ENCODE results near the gene PIP4K2A. TPM values are rescaled to one million over a fixed set of nuclear protein-coding genes. Genes with fewer than 3 reads are reported as not detected.

Gene PIP4K2A
- total and polyA plus RNA-seq, 2 of the 13 experiments (the other 11 are each of a cell fraction or from before 2014, with no cell fraction given), result 9.1 to 22.6 TPM

DNA sequence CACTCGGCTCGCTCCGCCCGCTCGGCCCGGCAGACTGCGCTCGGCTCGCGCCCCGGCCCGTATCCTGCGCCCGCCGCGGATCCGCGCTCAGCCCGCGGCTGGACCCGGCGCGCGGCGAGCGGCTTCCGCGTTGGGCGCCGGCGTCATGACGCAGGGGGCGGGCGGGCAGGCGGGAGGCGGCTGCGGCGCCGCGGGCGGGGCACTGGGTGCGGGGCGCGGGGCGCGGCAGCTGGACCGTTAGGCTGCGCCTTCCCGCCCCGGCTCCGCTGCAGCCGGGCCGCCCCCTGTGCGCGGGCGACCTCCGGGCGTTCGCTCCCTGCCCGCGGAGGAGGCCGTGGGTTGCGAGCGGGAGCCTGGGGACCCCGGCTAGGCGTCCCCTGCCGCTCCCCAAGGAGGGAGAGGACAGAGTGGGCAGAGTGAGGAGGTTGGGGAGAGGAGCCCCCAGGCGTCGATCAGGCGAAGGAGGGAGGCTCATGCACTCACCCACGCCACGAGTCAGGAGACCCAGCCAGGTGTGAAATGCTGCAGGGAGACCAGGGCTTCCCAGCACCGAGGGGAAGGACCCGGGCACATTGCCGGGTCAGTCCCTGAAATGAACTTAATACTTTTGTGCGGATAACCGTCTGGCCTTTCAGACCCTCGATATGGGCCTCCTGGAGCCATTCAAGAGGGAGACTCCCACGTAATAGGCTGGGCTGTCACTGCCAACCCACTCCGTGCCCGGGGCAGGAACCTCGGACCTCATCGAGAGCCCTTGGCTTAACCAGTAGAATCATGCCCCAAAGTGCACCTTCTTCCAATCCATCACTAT, at the start of gene PIP4K2A (continued):
- TF ChIP-seq ZNF253 (CRISPR knock-in tag; IDR thresholded peaks at IDR 0.05; ENCODE audit: borderline replicate concordance) (0 out of 2 replicates have a peak, but pooled peaks have one; percentile 24), ZFP1 (CRISPR knock-in tag; IDR thresholded peaks at IDR 0.05) (no peak), TAF1 (CRISPR knock-in tag; IDR thresholded peaks at IDR 0.05) (no peak), NFE2 (CRISPR knock-in tag; IDR thresholded peaks at IDR 0.05) (no peak), ZNF678 (CRISPR knock-in tag; IDR thresholded peaks at IDR 0.05) (no peak), ZNF225 (CRISPR knock-in tag; IDR thresholded peaks at IDR 0.05) (peak; percentile 67; the same call in 1 of the 2 replicates), NR2F2 (IDR thresholded peaks at IDR 0.05; ENCODE audit: borderline replicate concordance, low read depth) (no peak), MLLT10 (CRISPR knock-in tag; IDR thresholded peaks at IDR 0.05) (no peak), ARID2 (CRISPR knock-in tag; IDR thresholded peaks at IDR 0.05; ENCODE audit: borderline replicate concordance) (no peak), NCOR1 (IDR thresholded peaks at IDR 0.05; ENCODE audit: borderline replicate concordance, low read length) (no peak), POLR2A (IDR thresholded peaks at IDR 0.05; ENCODE audit: insufficient read depth in 1 of 2, low read depth in 2 of 2, low read length in 2 of 2) (0 out of 4 replicates have a peak, but pooled peaks of 1 of the 2 experiments have one; percentile 51), SPEN (CRISPR knock-in tag; IDR thresholded peaks at IDR 0.05; ENCODE audit: low read depth) (0 out of 2 replicates have a peak, but pooled peaks have one; percentile 26), RFX5 (IDR thresholded peaks at IDR 0.05; ENCODE audit: low read depth, low read length) (no peak), TBP (CRISPR knock-in tag; IDR thresholded peaks at IDR 0.05) (no peak), STAG1 (CRISPR knock-in tag; IDR thresholded peaks at IDR 0.05) (no peak), ZNF44 (CRISPR knock-in tag; IDR thresholded peaks at IDR 0.05) (no peak), ZNF124 (CRISPR knock-in tag; IDR thresholded peaks at IDR 0.05) (0 out of 2 replicates have a peak, but pooled peaks have one; percentile 24), ZFY (CRISPR knock-in tag; IDR thresholded peaks at IDR 0.05) (peak; percentile 52), ZNF879 (CRISPR knock-in tag; IDR thresholded peaks at IDR 0.05) (no peak), CBFB (CRISPR knock-in tag; IDR thresholded peaks at IDR 0.05) (no peak)
- TF ChIP-seq, protein P1, sequence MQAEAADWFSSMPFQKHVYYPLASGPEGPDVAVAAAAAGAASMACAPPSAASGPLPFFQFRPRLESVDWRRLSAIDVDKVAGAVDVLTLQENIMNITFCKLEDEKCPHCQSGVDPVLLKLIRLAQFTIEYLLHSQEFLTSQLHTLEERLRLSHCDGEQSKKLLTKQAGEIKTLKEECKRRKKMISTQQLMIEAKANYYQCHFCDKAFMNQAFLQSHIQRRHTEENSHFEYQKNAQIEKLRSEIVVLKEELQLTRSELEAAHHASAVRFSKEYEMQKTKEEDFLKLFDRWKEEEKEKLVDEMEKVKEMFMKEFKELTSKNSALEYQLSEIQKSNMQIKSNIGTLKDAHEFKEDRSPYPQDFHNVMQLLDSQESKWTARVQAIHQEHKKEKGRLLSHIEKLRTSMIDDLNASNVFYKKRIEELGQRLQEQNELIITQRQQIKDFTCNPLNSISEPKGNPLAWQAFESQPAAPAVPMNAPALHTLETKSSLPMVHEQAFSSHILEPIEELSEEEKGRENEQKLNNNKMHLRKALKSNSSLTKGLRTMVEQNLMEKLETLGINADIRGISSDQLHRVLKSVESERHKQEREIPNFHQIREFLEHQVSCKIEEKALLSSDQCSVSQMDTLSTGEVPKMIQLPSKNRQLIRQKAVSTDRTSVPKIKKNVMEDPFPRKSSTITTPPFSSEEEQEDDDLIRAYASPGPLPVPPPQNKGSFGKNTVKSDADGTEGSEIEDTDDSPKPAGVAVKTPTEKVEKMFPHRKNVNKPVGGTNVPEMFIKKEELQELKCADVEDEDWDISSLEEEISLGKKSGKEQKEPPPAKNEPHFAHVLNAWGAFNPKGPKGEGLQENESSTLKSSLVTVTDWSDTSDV (CRISPR knock-in tag; IDR thresholded peaks at IDR 0.05), result peak; percentile 49; the same call in 1 of the 2 replicates
- TF ChIP-seq, protein P2, sequence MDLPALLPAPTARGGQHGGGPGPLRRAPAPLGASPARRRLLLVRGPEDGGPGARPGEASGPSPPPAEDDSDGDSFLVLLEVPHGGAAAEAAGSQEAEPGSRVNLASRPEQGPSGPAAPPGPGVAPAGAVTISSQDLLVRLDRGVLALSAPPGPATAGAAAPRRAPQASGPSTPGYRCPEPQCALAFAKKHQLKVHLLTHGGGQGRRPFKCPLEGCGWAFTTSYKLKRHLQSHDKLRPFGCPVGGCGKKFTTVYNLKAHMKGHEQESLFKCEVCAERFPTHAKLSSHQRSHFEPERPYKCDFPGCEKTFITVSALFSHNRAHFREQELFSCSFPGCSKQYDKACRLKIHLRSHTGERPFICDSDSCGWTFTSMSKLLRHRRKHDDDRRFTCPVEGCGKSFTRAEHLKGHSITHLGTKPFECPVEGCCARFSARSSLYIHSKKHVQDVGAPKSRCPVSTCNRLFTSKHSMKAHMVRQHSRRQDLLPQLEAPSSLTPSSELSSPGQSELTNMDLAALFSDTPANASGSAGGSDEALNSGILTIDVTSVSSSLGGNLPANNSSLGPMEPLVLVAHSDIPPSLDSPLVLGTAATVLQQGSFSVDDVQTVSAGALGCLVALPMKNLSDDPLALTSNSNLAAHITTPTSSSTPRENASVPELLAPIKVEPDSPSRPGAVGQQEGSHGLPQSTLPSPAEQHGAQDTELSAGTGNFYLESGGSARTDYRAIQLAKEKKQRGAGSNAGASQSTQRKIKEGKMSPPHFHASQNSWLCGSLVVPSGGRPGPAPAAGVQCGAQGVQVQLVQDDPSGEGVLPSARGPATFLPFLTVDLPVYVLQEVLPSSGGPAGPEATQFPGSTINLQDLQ (CRISPR knock-in tag; IDR thresholded peaks at IDR 0.05), result no peak
- TF ChIP-seq, protein P3, sequence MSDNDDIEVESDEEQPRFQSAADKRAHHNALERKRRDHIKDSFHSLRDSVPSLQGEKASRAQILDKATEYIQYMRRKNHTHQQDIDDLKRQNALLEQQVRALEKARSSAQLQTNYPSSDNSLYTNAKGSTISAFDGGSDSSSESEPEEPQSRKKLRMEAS (IDR thresholded peaks at IDR 0.05), result peak; percentile 77
- TF ChIP-seq, protein P4, sequence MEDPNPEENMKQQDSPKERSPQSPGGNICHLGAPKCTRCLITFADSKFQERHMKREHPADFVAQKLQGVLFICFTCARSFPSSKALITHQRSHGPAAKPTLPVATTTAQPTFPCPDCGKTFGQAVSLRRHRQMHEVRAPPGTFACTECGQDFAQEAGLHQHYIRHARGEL (CRISPR knock-in tag; IDR thresholded peaks at IDR 0.05), result no peak
- TF ChIP-seq, protein P5, sequence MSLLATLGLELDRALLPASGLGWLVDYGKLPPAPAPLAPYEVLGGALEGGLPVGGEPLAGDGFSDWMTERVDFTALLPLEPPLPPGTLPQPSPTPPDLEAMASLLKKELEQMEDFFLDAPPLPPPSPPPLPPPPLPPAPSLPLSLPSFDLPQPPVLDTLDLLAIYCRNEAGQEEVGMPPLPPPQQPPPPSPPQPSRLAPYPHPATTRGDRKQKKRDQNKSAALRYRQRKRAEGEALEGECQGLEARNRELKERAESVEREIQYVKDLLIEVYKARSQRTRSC (CRISPR knock-in tag; IDR thresholded peaks at IDR 0.05; ENCODE audit: low read depth), result no peak
